Esophagus squamous epithelium (tissue), 4 donors: ENCODE data around the gene DUOXA2.

Experiments used
- CTCF ChIP-seq, 6 experiments: fragments of 450-650 bp in 4 of 6; fragments of 200-600 bp in 2 of 6; sonication (generic) in 2 of 6; IDR thresholded peaks; one replicate each; pipeline ENCODE4 v1.5.1; 2016 to 2019; ENCODE audit warnings: antibody characterized with exemption in 6 of 6, mild to moderate bottlenecking in 4 of 6, moderate library complexity in 4 of 6
- POLR2A ChIP-seq, 4 donors: fragments of 450-650 bp; IDR thresholded peaks; one replicate each; pipeline ENCODE4 v1.6.1; 2017; ENCODE audit warnings: antibody characterized with exemption in 4 of 4, mild to moderate bottlenecking in 4 of 4, moderate library complexity in 3 of 4

GRCh38 chr15:45089712-45090373, 24.3 kb upstream of the DUOXA2 start:
- TF ChIP-seq CTCF (IDR thresholded peaks at IDR 0.05) (no peak), POLR2A (IDR thresholded peaks at IDR 0.05) (no peak)
